ENCODE measurements around the gene ABHD16B.

- TF ChIP-seq ZNF331 (CRISPR knock-in tag; IDR thresholded peaks at IDR 0.05; ENCODE audit: low read depth): no peak
- no peak for TF ChIP-seq STAT1 (IDR thresholded peaks at IDR 0.05; ENCODE audit: unreplicated experiment)
- no peak for TF ChIP-seq CTCF (conservative IDR thresholded peaks at IDR 0.05; ENCODE audit: low read depth in 2 of 2)
- no peak for TF ChIP-seq EZH2 (IDR thresholded peaks at IDR 0.05; ENCODE audit: low read depth, unreplicated experiment)
- TF ChIP-seq EZH2phosphoT487 (IDR thresholded peaks at IDR 0.05; ENCODE audit: unreplicated experiment): no peak
- no peak for TF ChIP-seq CREB1 (CRISPR knock-in tag; IDR thresholded peaks at IDR 0.05; ENCODE audit: low read depth)
- no peak for TF ChIP-seq POLR2AphosphoS5 (IDR thresholded peaks at IDR 0.05; ENCODE audit: low read depth)
- TF ChIP-seq REST (IDR thresholded peaks at IDR 0.05; ENCODE audit: unreplicated experiment): no peak
Observed at GRCh38 chr20:63826753-63827152, 34.5 kb upstream of the ABHD16B start.
